ENCODE data around the gene BCAS1.

GRCh38 chr20:53945478-53945877, 124.9 kb downstream of the BCAS1 start:
- no peak for TF ChIP-seq CTCF (conservative IDR thresholded peaks at IDR 0.05; ENCODE audit: low read length)
- no peak for TF ChIP-seq EZH2phosphoT487 (IDR thresholded peaks at IDR 0.05; ENCODE audit: borderline replicate concordance, low read depth, low read length)
